T-helper 17 cell (primary cell): ENCODE results near the gene RPUSD2. TPM values are rescaled to one million over a fixed set of nuclear protein-coding genes. Genes with fewer than 3 reads are reported as not detected.

Source experiments
- ATAC-seq: fragments of 150-1000 bp; cut with Tn5 transposase; 2 replicates; pipeline ENCODE4 v1.10.0; 2021; ENCODE audit warnings: mild to moderate bottlenecking, moderate library complexity
- DNase-seq, 3 donors: peaks; one replicate each; pipeline versions ENCODE4 v3.0.0 to v3.0.0-alpha.2; 2020 to 2021
- H3K9me3 ChIP-seq: one replicate; pipeline ENCODE4 v1.7.0; 2013; ENCODE audit warnings: low read length, mild to moderate bottlenecking; ENCODE audit not compliant: control insufficient read depth, poor library complexity, severe bottlenecking
- H3K27ac Mint-ChIP-seq: one replicate; pipeline ENCODE4 v1.8.0; 2022; ENCODE audit warnings: mild to moderate bottlenecking, moderate library complexity, mixed read lengths
- H3K27me3 Mint-ChIP-seq: one replicate; pipeline ENCODE4 v1.8.0; 2022; ENCODE audit warnings: mixed read lengths
- H3K36me3 Mint-ChIP-seq: one replicate; pipeline ENCODE4 v1.8.0; 2022; ENCODE audit warnings: low read depth, mixed read lengths
- H3K4me1 Mint-ChIP-seq: one replicate; pipeline ENCODE4 v1.8.0; 2022; ENCODE audit warnings: mild to moderate bottlenecking, mixed read lengths
- H3K4me3 Mint-ChIP-seq: one replicate; pipeline ENCODE4 v1.8.0; 2022; ENCODE audit warnings: mild to moderate bottlenecking, moderate library complexity, mixed read lengths
- total RNA-seq, 4 donors: library from RNA in 2 of 4; stranded (reverse) in 2 of 4; gene quantifications; one replicate each; pipeline ENCODE4 v1.2.3 and lab custom pipeline; 2022 to 2026

Gene RPUSD2
- total RNA-seq, 2 donors from 2014 or later = 9.1 to 15.1 TPM

DNA sequence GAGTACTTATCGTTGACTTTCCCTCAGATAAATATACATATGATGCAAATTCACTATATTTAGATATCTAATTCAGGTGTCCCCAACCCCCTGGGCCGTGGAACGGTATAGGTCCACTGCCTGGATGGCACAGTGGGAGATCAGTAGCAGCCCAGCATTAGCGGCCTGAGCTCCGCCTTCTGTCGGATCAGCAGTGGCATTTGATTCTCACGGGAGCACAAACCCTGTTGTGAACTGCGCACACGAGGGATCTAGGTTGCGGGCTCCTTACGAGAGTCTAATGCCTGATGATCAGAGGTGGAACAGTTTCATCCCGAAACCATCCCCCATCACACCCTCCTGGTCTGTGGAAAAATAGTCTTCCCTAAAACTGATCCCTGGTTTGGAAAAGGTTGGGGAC, 31.9 kb downstream of the RPUSD2 start:
- no peaks in the 10 kb centered on the region for H3K27me3 Mint-ChIP-seq
- H3K36me3 Mint-ChIP-seq = peaks cover 1% of the 10 kb centered on the region
- peaks cover 2% of the 10 kb centered on the region for H3K4me1 Mint-ChIP-seq
- no peak for DNase-seq
- no peak overlapping the region for H3K4me3 Mint-ChIP-seq
- no peaks in the 10 kb centered on the region for H3K9me3 ChIP-seq
- H3K27ac Mint-ChIP-seq = no peak overlapping the region
- ATAC-seq = no peak

DNA sequence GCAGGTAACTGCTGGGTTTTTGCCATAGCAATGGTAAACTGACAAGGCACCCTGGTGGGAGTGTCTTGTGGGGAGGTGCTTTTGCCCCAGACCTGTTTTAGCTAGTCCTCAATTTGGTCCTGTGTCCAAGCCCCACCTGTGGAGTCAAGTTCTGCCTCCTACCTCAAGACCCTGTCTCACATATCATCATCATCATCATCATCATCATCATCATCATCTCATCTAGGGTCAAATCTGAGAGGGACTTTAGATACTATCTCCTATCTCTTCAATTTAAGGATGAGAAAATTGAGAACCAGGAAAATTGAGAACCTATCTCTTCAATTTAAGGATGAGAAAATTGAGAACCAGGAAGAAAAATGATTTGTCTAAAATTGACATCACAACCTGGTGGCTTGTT, 34.8 kb downstream of the RPUSD2 start:
- peaks cover 3% of the 10 kb centered on the region for H3K4me1 Mint-ChIP-seq
- H3K36me3 Mint-ChIP-seq = peaks cover 2% of the 10 kb centered on the region
- no peak for ATAC-seq
- H3K9me3 ChIP-seq = no peaks in the 10 kb centered on the region
- no peak for DNase-seq
- H3K27ac Mint-ChIP-seq = no peak overlapping the region
- H3K27me3 Mint-ChIP-seq = no peaks in the 10 kb centered on the region
- H3K4me3 Mint-ChIP-seq = no peak overlapping the region

GRCh38 chr15:40613080-40613479, 44.0 kb downstream of the RPUSD2 start:
- no peak overlapping the region for H3K4me3 Mint-ChIP-seq
- H3K27ac Mint-ChIP-seq = no peak overlapping the region
- no peaks in the 10 kb centered on the region for H3K36me3 Mint-ChIP-seq
- no peaks in the 10 kb centered on the region for H3K27me3 Mint-ChIP-seq
- peaks cover 3% of the 10 kb centered on the region for H3K4me1 Mint-ChIP-seq
- H3K9me3 ChIP-seq = no peaks in the 10 kb centered on the region
- no peak for DNase-seq
- ATAC-seq = no peak

- Mint-ChIP-seq H3K27me3 (no peaks in the 10 kb centered on the region), H3K4me3 (no peak overlapping the region), H3K27ac (no peak overlapping the region), H3K36me3 (no peaks in the 10 kb centered on the region), H3K4me1 (peaks cover 3% of the 10 kb centered on the region)
- H3K9me3 ChIP-seq = no peaks in the 10 kb centered on the region
- DNase-seq = no peak
- no peak for ATAC-seq
Observed at GRCh38 chr15:40618023-40618422, 48.9 kb downstream of the RPUSD2 start.

- Mint-ChIP-seq H3K27me3 (no peaks in the 10 kb centered on the region), H3K4me3 (no peak overlapping the region), H3K4me1 (peaks cover 3% of the 10 kb centered on the region), H3K27ac (no peak overlapping the region), H3K36me3 (no peaks in the 10 kb centered on the region)
- no peaks in the 10 kb centered on the region for H3K9me3 ChIP-seq
- ATAC-seq (no peak), DNase-seq (no peak)
Observed at GRCh38 chr15:40618906-40619305, 49.8 kb downstream of the RPUSD2 start.

DNA sequence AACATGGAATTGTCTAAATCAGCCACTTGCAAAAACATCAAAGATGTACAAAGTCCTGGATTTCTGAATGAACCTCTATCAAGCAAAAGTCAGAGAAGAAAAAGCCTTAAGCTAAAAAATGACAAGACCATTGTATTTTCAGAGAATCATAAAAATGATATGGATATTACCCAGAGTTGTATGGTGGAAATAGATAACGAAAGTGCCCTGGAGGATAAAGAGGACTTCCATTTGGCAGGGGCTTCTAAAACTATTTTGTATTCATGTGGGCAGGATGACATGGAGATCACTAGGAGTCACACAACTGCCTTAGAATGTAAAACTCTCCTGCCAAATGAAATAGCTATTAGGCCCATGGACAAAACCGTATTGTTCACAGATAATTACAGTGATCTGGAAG, 54.3 kb downstream of the RPUSD2 start:
- ATAC-seq (no peak), DNase-seq (no peak)
- Mint-ChIP-seq H3K36me3 (no peaks in the 10 kb centered on the region), H3K4me1 (no peaks in the 10 kb centered on the region), H3K27me3 (no peaks in the 10 kb centered on the region), H3K27ac (no peak overlapping the region), H3K4me3 (no peak overlapping the region)
- H3K9me3 ChIP-seq = no peaks in the 10 kb centered on the region

Other genes with a start within 250 kb of the RPUSD2 start
- gene INAFM2, start 245.6 kb upstream of the RPUSD2 start, total RNA-seq = 10 to 100 TPM in 1 of 2 donors, 1 to 10 TPM in 1; 9.2 to 48.3 TPM
- gene CCDC9B, start 228.4 kb upstream of the RPUSD2 start, total RNA-seq = 1 to 10 TPM; 4.1 to 5.3 TPM
- not detected for gene PHGR1, start 218.3 kb upstream of the RPUSD2 start, total RNA-seq
- under 1 TPM; 0.02 to 0.03 TPM for gene DISP2, start 211.1 kb upstream of the RPUSD2 start, total RNA-seq
- 1 to 10 TPM; 2.2 to 4.9 TPM for gene KNSTRN, start 186.6 kb upstream of the RPUSD2 start, total RNA-seq
- gene IVD, start 163.5 kb upstream of the RPUSD2 start, total RNA-seq = 10 to 100 TPM; 30.1 to 37.0 TPM
- gene BAHD1, start 128.3 kb upstream of the RPUSD2 start, total RNA-seq = 10 to 100 TPM; 30.2 to 32.1 TPM
- 1 to 10 TPM; 4.4 to 7.5 TPM for gene CHST14, start 98.3 kb upstream of the RPUSD2 start, total RNA-seq
- 10 to 100 TPM; 20.9 to 28.5 TPM for gene CCDC32, start 4.3 kb upstream of the RPUSD2 start, total RNA-seq
- gene KNL1, start 24.9 kb downstream of the RPUSD2 start, total RNA-seq = 1 to 10 TPM in 1 of 2 donors, under 1 TPM in 1; 0.77 to 4.6 TPM
- gene RAD51, start 125.9 kb downstream of the RPUSD2 start, total RNA-seq = 1 to 10 TPM; 1.5 to 2.0 TPM
- gene RMDN3, start 186.0 kb downstream of the RPUSD2 start, total RNA-seq = 10 to 100 TPM; 31.4 to 33.1 TPM
- 10 to 100 TPM; 16.4 to 20.5 TPM for gene GCHFR, start 194.8 kb downstream of the RPUSD2 start, total RNA-seq
- 1 to 10 TPM in 1 of 2 donors, under 1 TPM in 1; 0.89 to 1.2 TPM for gene C15orf62, start 200.7 kb downstream of the RPUSD2 start, total RNA-seq
- gene ZFYVE19, start 237.8 kb downstream of the RPUSD2 start, total RNA-seq = 10 to 100 TPM; 19.5 to 22.7 TPM
- gene DNAJC17, start 238.2 kb downstream of the RPUSD2 start, total RNA-seq = 10 to 100 TPM; 24.1 to 27.7 TPM